ENCODE measurements around the gene ZNF891. TPM values are rescaled to one million over a fixed set of nuclear protein-coding genes. Genes with fewer than 3 reads are reported as not detected.
A peak's percentile ranks its signal among the peaks of the same experiment; 100 is the strongest.

Gene ZNF891
- total RNA-seq, 2 donors from 2014 or later, result 1.4 to 1.7 TPM

- Mint-ChIP-seq H3K9me3 (peaks cover 17% of the 10 kb centered on the region), H3K4me1 (ENCODE audit: low read depth in 2 of 2) (no peaks in the 10 kb centered on the region), H3K27ac (no peak overlapping the region), H3K4me3 (no peak overlapping the region), H3K27me3 (no peaks in the 10 kb centered on the region), H3K36me3 (peaks cover 88% of the 10 kb centered on the region)
- no peak for DNase-seq (ENCODE audit: low spot score)
- ATAC-seq, result no peak
Measured at GRCh38 chr12:133106253-133106652, 23.8 kb downstream of the ZNF891 start.

GRCh38 chr12:133105620-133106019 lies 24.5 kb downstream of the ZNF891 start:
- Mint-ChIP-seq H3K9me3 (peaks cover 21% of the 10 kb centered on the region), H3K27me3 (no peaks in the 10 kb centered on the region), H3K4me1 (ENCODE audit: low read depth in 2 of 2) (peaks cover 0 to 2% of the 10 kb centered on the region in 2 donors), H3K4me3 (no peak overlapping the region), H3K27ac (no peak overlapping the region), H3K36me3 (peaks cover 90% of the 10 kb centered on the region)
- DNase-seq (ENCODE audit: low spot score) (no peak), ATAC-seq (no peak)

GRCh38 chr12:133083345-133083744 lies 46.7 kb downstream of the ZNF891 start:
- H3K27ac Mint-ChIP-seq, result no peak overlapping the region
- H3K36me3 Mint-ChIP-seq, result peaks cover 61% of the 10 kb centered on the region
- peaks cover 16% of the 10 kb centered on the region for H3K9me3 Mint-ChIP-seq
- ATAC-seq (no peak), DNase-seq (ENCODE audit: low spot score) (no peak)
- H3K27me3 Mint-ChIP-seq, result no peaks in the 10 kb centered on the region
- H3K4me1 Mint-ChIP-seq (ENCODE audit: low read depth in 2 of 2), result peaks cover 5 to 9% of the 10 kb centered on the region in 2 donors
- no peak overlapping the region for H3K4me3 Mint-ChIP-seq

DNA sequence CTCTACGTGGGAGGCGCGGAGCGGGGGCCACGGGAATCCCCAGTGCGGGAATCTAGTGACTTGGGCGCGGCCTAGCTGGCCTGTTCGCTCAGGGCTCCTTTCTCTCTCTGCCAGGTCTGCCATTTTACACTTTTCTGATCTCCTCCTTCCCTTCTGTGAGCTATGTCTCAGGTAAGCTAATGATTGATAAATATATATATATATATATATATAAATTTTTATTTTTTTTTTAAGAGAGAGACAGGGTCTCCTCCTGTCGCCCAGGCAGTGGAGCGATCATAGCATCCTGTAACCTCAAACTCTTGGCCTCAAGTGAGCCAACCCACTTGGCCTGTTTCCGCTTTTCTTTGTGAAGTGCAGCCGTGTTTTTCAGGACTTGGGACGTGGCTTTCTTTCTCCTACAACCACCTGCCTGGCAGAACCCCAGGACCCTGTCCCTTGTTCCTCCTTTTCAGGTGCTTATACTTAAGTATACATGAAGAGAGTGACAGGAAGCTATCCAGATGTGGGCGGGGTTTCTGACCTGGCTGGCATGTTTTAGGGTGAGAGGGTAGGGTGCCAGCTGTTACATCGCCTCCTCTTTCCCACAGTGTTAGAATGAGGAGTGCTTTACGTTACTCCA lies 48.8 kb downstream of the ZNF891 start:
- H3K9me3 Mint-ChIP-seq, result peaks cover 19% of the 10 kb centered on the region
- H3K27ac Mint-ChIP-seq, result no peak overlapping the region
- H3K27me3 Mint-ChIP-seq, result no peaks in the 10 kb centered on the region

DNA sequence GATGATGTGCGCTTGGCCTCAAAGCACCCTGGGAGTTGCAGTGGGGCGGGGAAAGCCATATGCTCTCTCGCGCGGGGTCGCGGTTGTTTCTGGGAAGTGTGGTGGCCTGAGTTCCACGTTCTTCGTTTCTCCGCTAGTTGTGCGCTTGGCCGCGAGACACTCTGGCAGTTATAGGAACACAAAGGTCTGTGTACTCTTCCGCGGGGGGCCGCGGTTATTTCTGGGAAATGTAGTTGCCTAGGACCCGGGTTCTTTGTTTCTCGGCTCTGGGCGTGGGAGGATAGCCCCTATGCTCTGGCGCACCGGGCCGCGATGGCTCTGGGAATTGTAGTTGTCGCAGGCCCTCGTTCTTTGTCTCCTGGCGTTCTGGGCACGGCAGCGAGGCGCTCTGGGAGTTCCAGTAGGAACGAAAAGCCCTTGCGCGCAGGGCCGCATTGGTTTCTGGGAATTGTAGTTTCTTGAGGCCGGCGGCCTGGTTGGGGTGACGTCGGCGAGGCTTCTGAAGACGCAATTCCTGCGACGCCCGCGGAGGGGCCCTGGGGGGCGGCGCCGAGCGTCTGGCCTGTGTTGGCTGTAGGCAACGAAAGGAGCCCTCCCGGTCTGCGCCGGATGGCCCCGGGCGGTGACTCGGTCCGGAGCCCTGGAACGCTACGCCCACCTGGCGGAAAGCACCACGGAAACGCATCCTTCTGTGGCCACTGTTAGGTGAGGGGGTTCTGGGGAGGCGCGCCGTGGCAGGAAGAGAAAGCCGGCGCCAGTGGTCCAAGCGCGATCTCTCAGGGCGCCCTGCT lies 49.5 kb downstream of the ZNF891 start, which contains the start of gene ZNF140:
TSS of gene ZNF140 (plus strand) at position 556 of the 791 bp plus-strand sequence. CDS start 398 bp downstream, outside the sequence.
- Mint-ChIP-seq H3K27ac (no peak within 1 kb of the TSS), H3K4me1 (ENCODE audit: low read depth in 2 of 2) (peaks cover 5 to 9% of the 10 kb centered on the region in 2 donors), H3K27me3 (no peaks in the 10 kb centered on the region), H3K36me3 (peaks cover 60% of the 10 kb centered on the region), H3K9me3 (peaks cover 19% of the 10 kb centered on the region), H3K4me3 (no peak within 1 kb of the TSS)
- DNase-seq (ENCODE audit: low spot score) (peak; percentile 96), ATAC-seq (peak; percentile 87 to 88)

More for the DNA sequence above, 48.8 kb downstream of the ZNF891 start:
- H3K36me3 Mint-ChIP-seq, result peaks cover 62% of the 10 kb centered on the region
- H3K4me1 Mint-ChIP-seq (ENCODE audit: low read depth in 2 of 2), result peaks cover 5 to 9% of the 10 kb centered on the region in 2 donors
- ATAC-seq (no peak), DNase-seq (ENCODE audit: low spot score) (no peak)
- H3K4me3 Mint-ChIP-seq, result no peak overlapping the region

DNA sequence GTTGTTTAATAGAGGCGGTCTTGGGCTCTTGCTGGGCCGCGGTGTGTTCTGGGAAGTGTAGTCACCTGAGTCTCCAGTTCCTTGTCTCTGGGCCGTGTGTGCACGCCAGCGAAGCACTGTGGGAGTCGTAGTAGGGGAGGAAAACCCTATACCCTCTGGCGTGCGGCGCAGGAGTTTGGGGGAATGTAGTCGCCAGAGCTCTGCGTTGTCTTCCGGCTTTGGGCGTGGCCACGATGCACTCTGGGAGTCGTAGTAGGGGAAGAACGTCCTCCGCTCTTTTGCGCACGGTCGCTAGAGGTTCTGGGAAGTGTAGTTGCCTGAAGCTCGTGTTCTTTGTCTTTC lies 50.1 kb downstream of the ZNF891 start:
- DNase-seq (ENCODE audit: low spot score) (peak; percentile 97), ATAC-seq (peak; percentile 91 to 93)
- Mint-ChIP-seq H3K9me3 (peaks cover 22% of the 10 kb centered on the region), H3K36me3 (peaks cover 60% of the 10 kb centered on the region), H3K4me3 (no peak overlapping the region), H3K4me1 (ENCODE audit: low read depth in 2 of 2) (peaks cover 5 to 9% of the 10 kb centered on the region in 2 donors), H3K27ac (no peak overlapping the region), H3K27me3 (no peaks in the 10 kb centered on the region)

- Mint-ChIP-seq H3K9me3 (peaks cover 20% of the 10 kb centered on the region), H3K36me3 (peaks cover 40% of the 10 kb centered on the region), H3K27ac (no peak overlapping the region), H3K27me3 (no peaks in the 10 kb centered on the region), H3K4me1 (ENCODE audit: low read depth in 2 of 2) (no peaks in the 10 kb centered on the region), H3K4me3 (no peak overlapping the region)
- no peak for DNase-seq (ENCODE audit: low spot score)
- no peak for ATAC-seq
Measured at GRCh38 chr12:133073836-133074235, 56.2 kb downstream of the ZNF891 start.

DNA sequence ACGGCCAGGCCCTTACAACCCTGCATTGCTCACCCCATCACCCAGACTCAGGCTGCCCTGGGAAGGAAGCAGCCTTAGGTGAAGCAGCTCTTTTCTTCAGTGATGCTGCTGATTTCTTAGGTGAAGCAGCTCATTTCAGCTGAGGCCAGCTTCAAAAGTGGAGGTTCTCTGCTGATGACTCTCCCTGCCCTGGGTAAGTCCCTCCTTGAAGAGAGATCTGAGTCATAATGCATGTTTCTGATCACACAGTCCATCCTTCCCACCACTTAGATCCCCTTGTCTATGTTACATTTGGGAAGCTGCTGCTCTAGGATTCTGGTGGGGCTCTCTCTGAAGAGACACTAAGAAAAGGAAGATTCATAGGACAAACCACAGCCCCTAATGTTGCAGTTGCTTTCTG lies 66.5 kb downstream of the ZNF891 start:
- ATAC-seq, result no peak

DNA sequence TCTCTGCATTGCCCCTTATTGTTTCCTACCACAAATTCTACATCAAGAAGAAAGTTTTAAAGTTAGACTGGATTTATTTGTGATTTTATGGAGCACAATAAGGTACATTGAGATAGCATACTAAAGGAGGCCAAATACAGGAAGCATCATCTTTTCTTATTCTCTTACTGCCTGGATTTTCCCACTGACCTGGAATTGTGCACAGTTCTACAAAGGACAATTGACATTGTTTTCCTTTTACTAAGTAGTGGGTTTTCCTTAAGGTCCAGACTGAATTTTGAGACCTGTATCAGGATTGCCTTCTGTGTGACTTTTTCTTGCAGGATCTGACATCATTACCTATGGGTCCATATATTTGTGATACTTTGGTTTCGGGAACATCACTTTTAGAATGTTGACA lies 68.1 kb downstream of the ZNF891 start:
- ATAC-seq (no peak), DNase-seq (ENCODE audit: low spot score) (no peak)
- no peak overlapping the region for H3K4me3 Mint-ChIP-seq
- H3K27ac Mint-ChIP-seq, result no peak overlapping the region
- H3K4me1 Mint-ChIP-seq (ENCODE audit: low read depth in 2 of 2), result peaks cover 0 to 4% of the 10 kb centered on the region in 2 donors
- peaks cover 69% of the 10 kb centered on the region for H3K36me3 Mint-ChIP-seq
- H3K27me3 Mint-ChIP-seq, result no peaks in the 10 kb centered on the region
- peaks cover 26% of the 10 kb centered on the region for H3K9me3 Mint-ChIP-seq

More for the DNA sequence above, 66.5 kb downstream of the ZNF891 start:
- H3K27me3 Mint-ChIP-seq, result no peaks in the 10 kb centered on the region
- no peak overlapping the region for H3K4me3 Mint-ChIP-seq
- peaks cover 18% of the 10 kb centered on the region for H3K9me3 Mint-ChIP-seq
- H3K27ac Mint-ChIP-seq, result no peak overlapping the region
- no peaks in the 10 kb centered on the region for H3K4me1 Mint-ChIP-seq (ENCODE audit: low read depth in 2 of 2)
- no peak for DNase-seq (ENCODE audit: low spot score)
- peaks cover 62% of the 10 kb centered on the region for H3K36me3 Mint-ChIP-seq

DNA sequence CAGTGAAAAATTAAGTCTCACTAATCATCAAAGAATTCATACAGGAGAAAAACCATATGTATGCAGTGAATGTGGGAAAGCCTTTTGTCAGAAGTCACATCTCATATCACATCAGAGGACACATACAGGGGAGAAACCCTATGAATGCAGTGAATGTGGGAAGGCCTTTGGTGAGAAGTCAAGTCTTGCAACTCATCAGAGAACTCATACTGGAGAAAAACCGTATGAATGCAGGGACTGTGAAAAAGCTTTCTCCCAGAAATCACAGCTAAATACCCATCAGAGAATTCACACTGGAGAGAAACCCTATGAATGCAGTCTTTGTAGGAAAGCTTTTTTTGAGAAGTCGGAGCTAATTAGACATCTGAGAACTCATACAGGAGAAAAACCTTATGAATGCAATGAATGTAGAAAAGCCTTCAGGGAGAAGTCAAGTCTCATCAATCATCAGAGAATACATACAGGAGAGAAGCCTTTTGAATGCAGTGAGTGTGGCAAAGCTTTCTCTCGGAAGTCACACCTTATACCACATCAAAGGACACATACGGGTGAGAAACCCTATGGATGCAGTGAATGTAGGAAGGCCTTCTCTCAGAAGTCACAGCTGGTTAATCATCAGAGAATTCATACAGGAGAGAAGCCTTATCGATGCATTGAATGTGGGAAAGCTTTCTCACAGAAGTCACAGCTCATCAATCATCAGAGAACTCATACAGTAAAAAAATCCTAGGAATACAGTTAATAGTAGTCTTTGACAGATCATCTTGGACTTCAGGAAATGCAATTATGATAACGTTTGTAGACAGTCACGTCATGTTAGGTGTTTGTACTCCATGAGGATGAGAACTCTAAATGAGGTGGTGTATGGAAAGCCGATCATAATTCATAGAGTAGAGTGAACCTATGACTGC lies 71.6 kb downstream of the ZNF891 start:
- no peak overlapping the region for H3K4me3 Mint-ChIP-seq
- H3K27me3 Mint-ChIP-seq, result no peaks in the 10 kb centered on the region
- peaks cover 27% of the 10 kb centered on the region for H3K9me3 Mint-ChIP-seq
- ATAC-seq, result no peak
- H3K36me3 Mint-ChIP-seq, result peaks cover 63% of the 10 kb centered on the region
- peaks cover 0 to 4% of the 10 kb centered on the region in 2 donors for H3K4me1 Mint-ChIP-seq (ENCODE audit: low read depth in 2 of 2)
- no peak for DNase-seq (ENCODE audit: low spot score)
- H3K27ac Mint-ChIP-seq, result no peak overlapping the region

- Mint-ChIP-seq H3K4me3 (no peak overlapping the region), H3K27me3 (no peaks in the 10 kb centered on the region), H3K4me1 (ENCODE audit: low read depth in 2 of 2) (peaks cover 0 to 4% of the 10 kb centered on the region in 2 donors), H3K36me3 (peaks cover 63% of the 10 kb centered on the region), H3K27ac (peak overlapping the region in 1 of 2 donors; percentile 75), H3K9me3 (peaks cover 25% of the 10 kb centered on the region)
- ATAC-seq, result no peak
- DNase-seq (ENCODE audit: low spot score), result no peak
Measured at GRCh38 chr12:133057446-133057845, 72.6 kb downstream of the ZNF891 start.

Measured in natural killer cell treated with Interleukin-12 subunit alpha and Interleukin-12 subunit beta and Interleukin-15 and Interleukin-18, amount 100 ng/mL, for 72 hours (primary cell).